H9 (cell line): ENCODE data around the gene SCN5A. TPM values are rescaled to one million over a fixed set of nuclear protein-coding genes. Genes with fewer than 3 reads are reported as not detected.

ENCODE experiments used
- DNase-seq: peaks from one replicate; pipeline ENCODE4 v3.0.0-alpha.2; 2017
- H2AFZ ChIP-seq: one replicate; pipeline ENCODE4 v1.6.1; 2013; ENCODE audit warnings: mild to moderate bottlenecking, low read length, control low read depth, moderate library complexity
- H2AK5ac ChIP-seq: 2 replicates; pipeline ENCODE4 v1.6.1; 2013; ENCODE audit warnings: low read length, control low read depth, mixed read lengths; ENCODE audit not compliant: insufficient read length
- H2BK120ac ChIP-seq: one replicate; pipeline ENCODE4 v1.6.1; 2013; ENCODE audit warnings: low read depth, mild to moderate bottlenecking, low read length, control low read depth, inconsistent platforms; ENCODE audit not compliant: poor library complexity, severe bottlenecking
- H2BK12ac ChIP-seq: 2 replicates; pipeline ENCODE4 v1.6.1; 2013; ENCODE audit warnings: low read length, control low read depth, mixed read lengths, low read depth; ENCODE audit not compliant: insufficient read length
- H2BK15ac ChIP-seq: 2 replicates; pipeline ENCODE4 v1.6.1; 2013; ENCODE audit warnings: low read depth, low read length, control low read depth
- H2BK20ac ChIP-seq: one replicate; pipeline ENCODE4 v1.6.1; 2013; ENCODE audit warnings: low read depth, mild to moderate bottlenecking, low read length, control low read depth, inconsistent platforms; ENCODE audit not compliant: poor library complexity, severe bottlenecking
- H2BK5ac ChIP-seq: 2 replicates; pipeline ENCODE4 v1.6.1; 2013; ENCODE audit warnings: low read length, control low read depth, mixed read lengths; ENCODE audit not compliant: insufficient read length
- H3K14ac ChIP-seq: 2 replicates; pipeline ENCODE4 v1.6.1; 2013; ENCODE audit warnings: low read length, control low read depth; ENCODE audit not compliant: insufficient read depth
- H3K18ac ChIP-seq: 2 replicates; pipeline ENCODE4 v1.6.1; 2013; ENCODE audit warnings: low read depth, mild to moderate bottlenecking, mixed read lengths, low read length, control low read depth; ENCODE audit not compliant: insufficient read length
- H3K23ac ChIP-seq: 2 replicates; pipeline ENCODE4 v1.6.1; 2013; ENCODE audit warnings: low read length, control low read depth, mixed read lengths, low read depth; ENCODE audit not compliant: insufficient read length
- H3K23me2 ChIP-seq: 2 replicates; pipeline ENCODE4 v1.6.1; 2013; ENCODE audit warnings: low read depth, mild to moderate bottlenecking, mixed read lengths, low read length, control low read depth; ENCODE audit not compliant: insufficient read length, poor library complexity, severe bottlenecking
- H3K27ac ChIP-seq: 2 replicates; pipeline ENCODE4 v1.5.1; 2013; ENCODE audit warnings: low read length, control low read depth, mixed read lengths, low read depth; ENCODE audit not compliant: insufficient read length
- H3K27me3 ChIP-seq: 2 replicates; pipeline ENCODE4 v1.6.1; 2013; ENCODE audit warnings: low read length, control low read depth, inconsistent platforms; ENCODE audit not compliant: insufficient read depth
- H3K4ac ChIP-seq: 2 replicates; pipeline ENCODE4 v1.6.1; 2013; ENCODE audit warnings: low read depth, mild to moderate bottlenecking, control low read depth, inconsistent platforms, low read length, moderate library complexity
- H3K4me1 ChIP-seq: 2 replicates; pipeline ENCODE4 v1.6.1; 2013; ENCODE audit warnings: low read length, control low read depth, inconsistent platforms; ENCODE audit not compliant: insufficient read depth
- H3K4me2 ChIP-seq: 2 replicates; pipeline ENCODE4 v1.6.1; 2013; ENCODE audit warnings: low read length, control low read depth, mixed read lengths; ENCODE audit not compliant: insufficient read length, insufficient read depth
- H3K56ac ChIP-seq: 2 replicates; pipeline ENCODE4 v1.6.1; 2013; ENCODE audit warnings: low read depth, mild to moderate bottlenecking, mixed read lengths, low read length, control low read depth; ENCODE audit not compliant: insufficient read length
- H3K79me1 ChIP-seq: 2 replicates; pipeline ENCODE4 v1.6.1; 2013; ENCODE audit warnings: low read depth, mild to moderate bottlenecking, moderate library complexity, low read length, control low read depth, inconsistent platforms; ENCODE audit not compliant: insufficient read depth, poor library complexity, severe bottlenecking
- H3K79me2 ChIP-seq: 2 replicates; pipeline ENCODE4 v1.6.1; 2013; ENCODE audit warnings: low read length, control low read depth, inconsistent platforms; ENCODE audit not compliant: insufficient read depth
- H3K9ac ChIP-seq: 2 replicates; pipeline ENCODE4 v1.6.1; 2013; ENCODE audit warnings: low read length, control low read depth, mixed read lengths; ENCODE audit not compliant: insufficient read length; ENCODE audit errors: extremely low read depth
- H3K9me3 ChIP-seq: one replicate; pipeline ENCODE4 v1.6.1; 2013; ENCODE audit warnings: low read depth, low read length, inconsistent platforms; ENCODE audit not compliant: control insufficient read depth
- H3T11ph ChIP-seq: one replicate; pipeline ENCODE4 v1.6.1; 2013; ENCODE audit warnings: mild to moderate bottlenecking, low read length, control low read depth, inconsistent platforms
- H4K20me1 ChIP-seq: one replicate; pipeline ENCODE4 v1.6.1; 2013; ENCODE audit not compliant: control insufficient read depth, insufficient read length, insufficient read depth
- H4K5ac ChIP-seq: 2 replicates; pipeline ENCODE4 v1.6.1; 2013; ENCODE audit warnings: low read depth, mild to moderate bottlenecking, mixed read lengths, low read length, control low read depth; ENCODE audit not compliant: insufficient read length
- H4K8ac ChIP-seq: replicated peaks from 2 replicates; pipeline ENCODE4 v1.6.1; 2013; ENCODE audit warnings: low read length, control low read depth, mixed read lengths, low read depth; ENCODE audit not compliant: insufficient read length
- H4K91ac ChIP-seq: 2 replicates; pipeline ENCODE4 v1.6.1; 2013; ENCODE audit warnings: low read depth, mild to moderate bottlenecking, moderate library complexity, mixed read lengths, low read length, control low read depth; ENCODE audit not compliant: insufficient read length
- H3K27ac Mint-ChIP-seq, 3 experiments: 2 replicates in 2 of 3; 3 replicates in 1 of 3; pipeline ENCODE4 v1.8.0; 2020 to 2021; ENCODE audit warnings: mixed read lengths in 3 of 3, mild to moderate bottlenecking in 1 of 3, moderate library complexity in 1 of 3
- H3K27me3 Mint-ChIP-seq: 2 replicates; pipeline ENCODE4 v1.8.0; 2021; ENCODE audit warnings: low read depth, mild to moderate bottlenecking, moderate library complexity, mixed read lengths
- H3K36me3 Mint-ChIP-seq, 3 experiments: 2 replicates in 2 of 3; 3 replicates in 1 of 3; pipeline ENCODE4 v1.8.0; 2020 to 2021; ENCODE audit warnings: low read depth in 3 of 3, mixed read lengths in 3 of 3; ENCODE audit not compliant: insufficient read depth in 1 of 3
- H3K4me1 Mint-ChIP-seq, 2 experiments: 2 replicates each; pipeline ENCODE4 v1.8.0; 2020; ENCODE audit warnings: mixed read lengths in 2 of 2
- H3K4me3 Mint-ChIP-seq, 2 experiments: 2 replicates in 1 of 2; 3 replicates in 1 of 2; pipeline ENCODE4 v1.8.0; 2020 to 2021; ENCODE audit warnings: mild to moderate bottlenecking in 2 of 2, mixed read lengths in 2 of 2, moderate library complexity in 1 of 2
- H3K9me3 Mint-ChIP-seq, 2 experiments: 2 replicates in 1 of 2; 3 replicates in 1 of 2; pipeline ENCODE4 v1.8.0; 2020; ENCODE audit warnings: mild to moderate bottlenecking in 2 of 2, mixed read lengths in 2 of 2, moderate library complexity in 1 of 2
- WGBS: extraction: QIAGEN DNeasy Blood & Tissue Kit; methylation state at CpG from one replicate; pipeline ENCODE4 v1.1.7; 2013; ENCODE audit warnings: missing lambda C conversion rate, low lambda C conversion rate, mixed read lengths; ENCODE audit not compliant: insufficient read length; ENCODE audit errors: extremely low coverage; 5-methylcytosine and 5-hydroxymethylcytosine counted together
- total RNA-seq: library from RNA; stranded (reverse); gene quantifications from 2 replicates; pipeline ENCODE4 v1.2.1, GENCODE V29; 2021
- TF ChIP-seq, protein P1 (sequence below): fragments of 200-600 bp; sonication (generic); conservative IDR thresholded peaks from 3 replicates; pipeline ENCODE4 v1.8.0; 2021; ENCODE audit warnings: antibody characterized with exemption, mild to moderate bottlenecking

Gene SCN5A
- total RNA-seq, 1 experiment from 2014 or later: 6.5 TPM

DNA sequence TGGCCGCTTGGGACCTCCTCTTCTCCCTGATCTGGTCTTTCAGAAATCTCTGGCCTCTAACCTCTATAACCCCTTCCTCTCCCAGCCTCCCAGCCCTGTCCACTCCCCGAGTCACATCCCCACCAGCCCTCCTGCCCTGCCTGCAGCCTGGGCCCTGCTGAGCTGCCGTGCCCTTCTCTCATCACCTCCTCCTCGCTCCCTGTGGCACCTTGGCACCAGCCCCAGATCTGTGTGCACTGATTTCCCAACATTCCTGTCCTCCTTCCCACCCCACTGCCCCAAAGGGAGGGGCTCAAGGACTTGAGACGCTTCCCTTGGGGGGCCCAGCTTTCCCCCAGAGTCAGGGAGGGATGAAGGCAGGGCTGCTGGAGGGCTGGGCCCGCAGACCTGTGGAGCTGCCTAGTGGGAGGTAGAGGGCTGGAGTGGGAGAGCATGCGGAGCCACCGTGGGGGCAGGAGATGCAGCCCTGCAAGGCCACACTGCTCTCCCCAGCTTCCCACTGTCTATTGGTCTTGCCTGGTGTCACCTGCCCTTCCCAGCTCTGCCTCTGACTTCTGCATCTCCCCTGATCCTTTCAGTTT lies 110.6 kb downstream of the SCN5A start:
- Histone ChIP-seq H3K23me2 (no peaks in the 10 kb centered on the region), H3K9ac (no peak overlapping the region), H3K27ac (no peak overlapping the region), H3K4me2 (no peak overlapping the region), H3K79me2 (no peaks in the 10 kb centered on the region), H2BK120ac (no peak overlapping the region), H2AFZ (no peak overlapping the region), H3K23ac (no peak overlapping the region), H3K27me3 (no peaks in the 10 kb centered on the region), H4K20me1 (no peaks in the 10 kb centered on the region), H2BK12ac (no peak overlapping the region), H4K8ac (no peak overlapping the region), H2BK5ac (no peak overlapping the region), H3K4me1 (0 out of 2 replicates have a peak, but pooled peaks cover 5% of the 10 kb centered on the region), H3K9me3 (no peaks in the 10 kb centered on the region), H2BK15ac (no peak overlapping the region), H2AK5ac (no peak overlapping the region), H4K5ac (no peak overlapping the region), H3K14ac (no peak overlapping the region), H3T11ph (no peak overlapping the region), H3K4ac (no peak overlapping the region), H2BK20ac (no peak overlapping the region), H3K18ac (no peak overlapping the region), H3K56ac (no peak overlapping the region), H4K91ac (no peak overlapping the region), H3K79me1 (no peaks in the 10 kb centered on the region)
- TF ChIP-seq, protein P1, sequence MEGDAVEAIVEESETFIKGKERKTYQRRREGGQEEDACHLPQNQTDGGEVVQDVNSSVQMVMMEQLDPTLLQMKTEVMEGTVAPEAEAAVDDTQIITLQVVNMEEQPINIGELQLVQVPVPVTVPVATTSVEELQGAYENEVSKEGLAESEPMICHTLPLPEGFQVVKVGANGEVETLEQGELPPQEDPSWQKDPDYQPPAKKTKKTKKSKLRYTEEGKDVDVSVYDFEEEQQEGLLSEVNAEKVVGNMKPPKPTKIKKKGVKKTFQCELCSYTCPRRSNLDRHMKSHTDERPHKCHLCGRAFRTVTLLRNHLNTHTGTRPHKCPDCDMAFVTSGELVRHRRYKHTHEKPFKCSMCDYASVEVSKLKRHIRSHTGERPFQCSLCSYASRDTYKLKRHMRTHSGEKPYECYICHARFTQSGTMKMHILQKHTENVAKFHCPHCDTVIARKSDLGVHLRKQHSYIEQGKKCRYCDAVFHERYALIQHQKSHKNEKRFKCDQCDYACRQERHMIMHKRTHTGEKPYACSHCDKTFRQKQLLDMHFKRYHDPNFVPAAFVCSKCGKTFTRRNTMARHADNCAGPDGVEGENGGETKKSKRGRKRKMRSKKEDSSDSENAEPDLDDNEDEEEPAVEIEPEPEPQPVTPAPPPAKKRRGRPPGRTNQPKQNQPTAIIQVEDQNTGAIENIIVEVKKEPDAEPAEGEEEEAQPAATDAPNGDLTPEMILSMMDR: no peak
- H3K9me3 Mint-ChIP-seq: peaks cover 15 to 22% of the 10 kb centered on the region in 2 experiments
- peaks cover 30 to 38% of the 10 kb centered on the region in 2 experiments for H3K4me1 Mint-ChIP-seq
- WGBS: no CpG with 5 or more reads among the region's 8 CpGs
- no peak overlapping the region for H3K4me3 Mint-ChIP-seq
- DNase-seq: no peak
- no peaks in the 10 kb centered on the region for H3K27me3 Mint-ChIP-seq
- peaks cover 11 to 26% (median 16%) of the 10 kb centered on the region in 3 experiments for H3K36me3 Mint-ChIP-seq
- no peak overlapping the region; a peak in 2 of 7 replicates for H3K27ac Mint-ChIP-seq
